Measurements from ENCODE around the gene CTIF.

GRCh38 chr18:48792611-48793380 is 254.0 kb downstream of the CTIF start:
- TF ChIP-seq EP300 (IDR thresholded peaks at IDR 0.05) = no peak
- no peak for TF ChIP-seq CTCF (IDR thresholded peaks at IDR 0.05)
- TF ChIP-seq POLR2A (IDR thresholded peaks at IDR 0.05) = no peak
